ENCODE measurements around the gene GNB2.
A peak's percentile ranks its signal among the peaks of the same experiment; 100 is the strongest.

The GNB2 gene

GRCh38 chr7:100681491-100682227 is 8.1 kb downstream of the GNB2 start:
- no peak for DNase-seq (ENCODE audit: low spot score)

GRCh38 chr7:100682228-100682741 is 8.7 kb downstream of the GNB2 start:
- DNase-seq (ENCODE audit: low spot score): no peak

DNA sequence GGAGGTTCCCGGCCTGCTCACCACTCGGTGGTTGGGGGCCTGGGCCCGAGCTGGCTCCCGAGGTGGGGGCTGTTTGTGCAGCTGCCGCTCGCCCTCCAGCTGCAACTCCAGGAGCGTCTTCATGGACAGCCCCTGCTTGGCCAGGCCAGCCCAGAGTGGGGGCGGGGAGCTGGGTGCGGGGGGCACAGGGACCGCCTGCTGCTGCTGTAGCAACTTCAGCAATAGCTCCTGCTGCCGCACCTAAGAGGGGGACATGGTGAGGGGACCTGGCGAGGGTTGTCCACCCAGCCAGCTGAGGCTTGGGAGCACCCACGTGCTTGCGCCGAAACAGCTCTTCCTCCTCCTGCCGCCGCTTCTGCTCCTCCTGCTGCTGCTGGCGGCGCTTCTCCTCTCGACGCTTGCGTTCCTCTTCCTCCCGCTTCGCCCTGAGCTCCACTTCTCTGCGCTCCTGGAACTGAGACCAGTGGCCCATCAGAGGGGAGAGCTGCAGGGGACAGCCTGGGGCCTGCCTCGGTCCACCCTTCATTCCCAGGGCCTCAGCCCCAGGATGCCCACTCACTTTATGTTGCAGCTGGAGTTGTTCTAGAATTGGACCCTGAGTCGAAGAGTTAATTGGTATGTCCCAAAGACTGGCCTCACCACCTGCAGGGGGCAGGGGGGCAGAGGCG is 9.6 kb downstream of the GNB2 start:
- DNase-seq (ENCODE audit: low spot score): no peak

DNA sequence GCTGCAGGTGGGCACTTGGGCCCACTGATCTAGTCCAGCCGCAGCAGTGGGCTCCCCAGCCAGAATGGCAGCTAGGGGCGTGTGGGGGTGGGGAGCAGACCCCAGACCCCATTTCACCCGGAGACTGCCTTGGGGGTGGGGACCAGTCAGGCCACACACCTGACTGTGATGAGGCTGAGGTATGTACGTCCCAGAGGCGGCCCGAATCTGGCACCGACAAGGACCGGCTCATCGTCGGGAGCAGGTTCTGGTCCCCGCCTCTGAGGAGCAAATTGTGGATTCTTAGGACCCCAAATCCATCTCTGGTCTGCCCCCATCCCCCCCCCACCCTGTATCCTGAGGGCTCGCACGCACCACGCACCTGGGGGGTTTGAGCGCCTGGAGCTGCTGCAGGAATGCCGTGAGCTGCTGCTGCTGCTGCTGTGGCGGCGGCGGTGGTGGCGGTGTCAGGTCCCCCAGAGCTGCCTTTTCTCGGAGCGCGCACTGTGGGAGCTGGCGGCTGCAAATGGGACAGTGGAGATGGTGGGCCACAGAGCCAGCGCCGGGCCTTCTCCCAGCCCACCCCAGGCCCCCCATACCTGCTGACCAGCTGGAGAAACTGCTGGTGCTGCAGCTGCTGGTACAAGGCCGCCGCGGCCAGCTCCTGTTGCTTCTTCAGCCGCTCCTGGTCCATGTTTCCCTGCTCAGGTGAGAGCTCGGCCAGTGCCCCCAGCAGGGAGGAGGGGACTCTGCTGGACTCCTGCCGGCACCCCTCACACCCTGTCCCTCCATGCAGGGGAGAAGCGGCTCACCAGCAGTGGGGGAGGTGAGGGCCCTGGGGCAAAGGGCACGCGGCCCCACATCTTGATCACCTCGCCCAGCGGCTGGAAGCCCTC is 10.4 kb downstream of the GNB2 start:
- DNase-seq (ENCODE audit: low spot score): no peak

DNA sequence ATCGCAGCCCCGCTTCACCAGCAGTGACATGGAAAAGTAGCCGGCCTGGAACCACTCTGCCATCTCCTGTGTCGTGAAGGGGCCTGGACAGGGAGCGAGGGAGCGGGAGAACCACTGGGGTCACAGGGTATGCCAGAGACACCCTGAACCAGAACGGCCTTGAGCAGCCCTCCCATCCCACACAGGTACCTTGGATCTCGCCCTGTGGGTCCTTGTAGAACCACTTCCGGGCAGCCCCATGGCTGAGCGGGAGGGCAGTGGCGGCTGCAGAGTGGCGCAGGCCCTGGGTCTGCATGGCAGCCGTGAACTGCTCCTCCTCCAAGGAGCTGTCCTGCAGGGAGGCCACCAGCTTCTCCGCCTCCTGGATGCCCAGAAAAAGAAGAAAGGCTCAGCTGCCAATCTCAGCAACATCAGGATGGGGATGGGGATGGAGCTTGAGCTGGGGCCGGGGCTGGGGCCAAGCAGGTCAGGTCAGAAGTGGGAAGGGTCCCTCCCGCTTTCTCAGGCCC is 11.0 kb downstream of the GNB2 start:
- DNase-seq (ENCODE audit: low spot score): no peak

GRCh38 chr7:100685049-100685605 is 11.6 kb downstream of the GNB2 start:
- no peak for DNase-seq (ENCODE audit: low spot score)

DNA sequence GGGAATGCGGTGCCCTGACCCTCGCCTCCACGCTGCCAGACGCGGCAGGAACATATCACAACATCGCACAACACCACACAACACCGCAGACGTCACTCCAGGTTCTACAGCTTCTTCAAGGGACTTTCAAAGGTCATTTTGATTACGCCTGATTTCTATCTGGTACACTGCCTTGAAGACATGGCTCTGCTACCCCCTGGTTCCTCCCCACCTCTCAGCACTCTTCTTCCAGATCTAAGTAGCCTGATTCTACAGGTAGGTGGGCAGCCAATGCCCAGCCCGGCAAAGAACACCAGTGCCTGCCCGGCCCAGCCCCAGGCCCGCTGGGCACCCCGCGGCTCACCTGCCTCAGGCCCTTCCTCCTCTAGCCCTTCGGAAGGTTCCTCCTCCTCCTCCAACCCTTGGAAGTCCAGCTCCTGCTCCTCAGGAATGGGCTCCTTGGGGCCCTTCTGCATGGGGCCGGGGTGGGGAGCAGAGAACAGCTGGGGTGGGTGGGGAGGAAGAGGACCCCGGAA is 12.1 kb downstream of the GNB2 start:
- DNase-seq (ENCODE audit: low spot score): no peak

- no peak for DNase-seq (ENCODE audit: low spot score)
Measured at GRCh38 chr7:100686201-100686821, 12.8 kb downstream of the GNB2 start.

DNA sequence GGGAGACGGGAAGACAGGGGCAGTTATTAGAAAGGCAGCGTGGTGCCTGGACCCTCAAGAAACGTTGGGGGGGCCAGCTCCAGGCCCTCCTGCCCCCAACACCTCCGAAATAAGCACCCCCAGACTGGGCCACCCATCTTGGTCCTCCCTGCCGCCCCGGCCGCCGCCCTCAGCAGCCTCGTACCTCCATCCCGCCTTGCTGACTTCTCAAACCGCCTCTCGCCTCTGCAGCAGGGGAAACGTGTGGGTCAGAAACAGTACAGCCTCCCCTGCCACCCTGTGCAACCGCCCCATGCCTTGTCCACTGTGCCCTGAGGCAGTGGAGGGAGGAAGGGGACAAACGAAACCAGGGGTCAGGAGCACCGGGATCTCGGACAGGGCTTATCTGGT is 13.3 kb downstream of the GNB2 start:
- no peak for DNase-seq (ENCODE audit: low spot score)

- no peak for DNase-seq (ENCODE audit: low spot score)
Measured at GRCh38 chr7:100687261-100687660, 13.7 kb downstream of the GNB2 start.

- no peak for DNase-seq (ENCODE audit: low spot score)
Measured at GRCh38 chr7:100687751-100688300, 14.3 kb downstream of the GNB2 start.

DNA sequence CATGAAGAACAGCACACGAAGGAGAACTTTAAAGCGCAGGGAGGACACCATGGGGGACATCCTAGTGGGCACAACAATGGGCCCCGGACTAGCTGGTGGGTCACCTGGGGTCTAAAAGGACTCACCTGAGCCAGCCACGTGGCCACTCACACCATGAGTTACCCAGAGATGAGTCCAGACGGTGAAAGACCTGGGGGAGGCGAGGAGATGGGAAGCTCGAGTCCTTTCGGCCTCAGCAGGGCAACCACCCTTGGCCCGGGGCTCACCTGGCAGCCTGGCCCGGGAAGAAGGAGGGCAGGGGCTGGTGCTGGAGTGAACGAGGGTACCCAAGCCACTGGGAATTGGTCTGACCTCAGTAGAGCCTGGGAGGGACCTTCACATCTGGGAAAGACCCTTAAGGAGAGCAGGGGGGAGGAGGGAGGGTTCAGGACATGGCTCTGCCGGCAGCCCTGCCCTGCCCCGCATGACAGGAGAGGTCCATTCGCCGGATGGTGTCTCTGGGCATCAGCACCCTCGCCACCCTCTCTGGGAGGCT is 14.9 kb downstream of the GNB2 start:
- DNase-seq (ENCODE audit: low spot score): no peak

DNA sequence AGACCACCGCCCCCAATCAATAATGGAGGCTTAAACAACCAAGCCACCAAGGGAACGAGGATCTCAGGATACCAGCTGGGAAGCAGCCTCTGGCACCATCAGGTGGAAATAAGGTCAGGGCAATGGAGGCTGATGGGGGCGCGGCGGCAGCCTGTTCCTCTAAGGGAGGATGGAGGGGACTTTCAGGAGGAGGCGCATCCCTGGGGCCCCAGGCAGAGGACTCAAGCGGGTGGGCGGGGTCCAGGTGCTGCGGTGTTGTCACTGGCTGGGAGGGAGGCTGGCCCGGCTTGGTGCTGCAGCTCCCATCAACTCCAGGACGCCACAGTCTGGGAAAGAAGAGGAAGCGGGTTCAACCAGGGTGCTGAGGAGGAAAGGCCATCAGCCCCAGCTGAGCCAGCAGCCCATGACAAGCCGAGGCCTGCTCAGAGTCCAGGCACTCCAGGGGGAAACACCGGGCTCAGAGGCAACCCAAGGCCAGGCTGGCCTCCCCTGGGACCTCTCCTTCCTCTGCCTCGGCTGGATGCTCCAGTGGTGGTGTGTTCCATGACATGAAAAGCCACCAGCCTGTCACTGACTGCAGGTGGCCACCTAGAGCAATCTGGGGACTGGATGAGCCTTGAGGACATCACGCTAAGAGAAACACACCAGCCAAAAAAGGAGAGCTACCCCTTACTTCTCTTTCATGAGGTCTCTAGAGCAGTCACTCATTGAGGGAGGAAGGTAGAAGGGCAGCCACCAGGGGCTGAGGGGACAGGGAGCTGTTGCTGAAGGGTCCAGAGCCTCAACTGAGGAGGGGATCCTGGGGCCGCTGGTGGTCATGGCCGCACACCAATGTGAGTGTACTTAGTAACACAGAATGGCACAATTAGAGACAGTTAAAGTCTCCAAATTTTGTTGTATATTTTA is 15.9 kb downstream of the GNB2 start:
- no peak for DNase-seq (ENCODE audit: low spot score)

DNA sequence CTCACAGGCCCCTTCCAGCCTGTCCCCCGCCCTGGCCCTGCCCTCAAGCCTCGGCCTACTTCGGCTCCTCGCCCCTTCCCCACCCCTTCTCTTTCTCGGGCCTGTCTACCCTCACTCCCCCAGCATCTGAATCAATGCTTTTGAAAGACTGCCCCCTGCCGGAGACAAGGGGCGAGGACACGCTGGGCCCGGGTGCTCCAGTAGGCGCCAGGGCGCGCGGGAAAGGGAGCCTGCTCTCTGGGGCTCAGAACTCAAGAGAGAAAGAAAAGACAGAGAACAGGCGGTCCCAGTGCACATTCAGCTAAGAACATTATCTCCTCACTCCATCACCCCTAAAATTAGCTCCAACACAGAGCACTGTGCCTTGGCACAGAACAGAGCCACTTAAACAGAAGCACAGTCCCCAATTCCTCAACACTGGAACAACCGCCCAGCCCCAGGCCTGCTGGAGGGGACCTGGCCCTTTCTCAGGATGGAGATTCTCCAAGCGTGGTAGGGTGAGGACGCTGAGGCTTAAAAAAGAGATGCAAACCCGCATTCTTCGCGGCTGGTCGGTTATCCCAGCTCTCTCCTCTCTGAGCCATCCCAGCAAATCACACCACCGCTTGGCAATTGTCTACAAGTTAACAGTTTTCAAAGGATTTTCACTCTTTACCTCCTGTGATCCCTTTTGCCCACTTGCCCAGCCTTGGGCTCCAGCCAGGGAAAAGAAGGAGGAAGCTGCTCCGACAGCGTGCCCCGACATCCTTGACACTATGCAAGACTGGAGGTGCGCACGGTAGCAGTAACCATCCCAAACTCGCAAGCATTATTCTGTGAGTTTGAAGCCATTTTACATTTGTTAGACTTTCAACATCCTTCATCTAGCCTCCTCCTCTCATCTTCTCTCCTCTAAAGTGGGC is 18.4 kb downstream of the GNB2 start:
- DNase-seq (ENCODE audit: low spot score): peak; percentile 77

GRCh38 chr7:100692578-100692961 is 19.0 kb downstream of the GNB2 start:
- DNase-seq (ENCODE audit: low spot score): no peak

GRCh38 chr7:100693312-100694097 is 20.0 kb downstream of the GNB2 start:
- DNase-seq (ENCODE audit: low spot score): no peak

- peak; percentile 69 for DNase-seq (ENCODE audit: low spot score)
Measured at GRCh38 chr7:100694098-100694745, 20.7 kb downstream of the GNB2 start, which contains the start of gene GIGYF1. Gene GIGYF1, minus strand, starts transcription at chr7:100694250. Its CDS starts 6,012 bp downstream, at chr7:100688238.

Measured in putamen (tissue), 1 donor.